NCI-H2081 (cell line): ENCODE data around the gene VRK3.
"Not testable (repeated sequence)": the region's sequence is repeated elsewhere in the genome, so short reads cannot be mapped to it uniquely, and the experiment has no call there.

ENCODE experiments used
- DNase-seq, 2 experiments: peaks; one replicate each; lab custom pipeline; 2025; lab: John Stamatoyannopoulos, UW

Gene VRK3, protein sequence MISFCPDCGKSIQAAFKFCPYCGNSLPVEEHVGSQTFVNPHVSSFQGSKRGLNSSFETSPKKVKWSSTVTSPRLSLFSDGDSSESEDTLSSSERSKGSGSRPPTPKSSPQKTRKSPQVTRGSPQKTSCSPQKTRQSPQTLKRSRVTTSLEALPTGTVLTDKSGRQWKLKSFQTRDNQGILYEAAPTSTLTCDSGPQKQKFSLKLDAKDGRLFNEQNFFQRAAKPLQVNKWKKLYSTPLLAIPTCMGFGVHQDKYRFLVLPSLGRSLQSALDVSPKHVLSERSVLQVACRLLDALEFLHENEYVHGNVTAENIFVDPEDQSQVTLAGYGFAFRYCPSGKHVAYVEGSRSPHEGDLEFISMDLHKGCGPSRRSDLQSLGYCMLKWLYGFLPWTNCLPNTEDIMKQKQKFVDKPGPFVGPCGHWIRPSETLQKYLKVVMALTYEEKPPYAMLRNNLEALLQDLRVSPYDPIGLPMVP

GRCh38 chr19:50025022-50025793 lies at the start of gene VRK3:
Gene VRK3 (minus strand): TSS chr19:50025372. CDS start chr19:50016162, 9,210 bp downstream.
- peak; percentile 99 to 100 for DNase-seq

GRCh38 chr19:50068382-50068781 lies 43.2 kb upstream of the VRK3 start:
- DNase-seq, result not testable (repeated sequence)

DNA sequence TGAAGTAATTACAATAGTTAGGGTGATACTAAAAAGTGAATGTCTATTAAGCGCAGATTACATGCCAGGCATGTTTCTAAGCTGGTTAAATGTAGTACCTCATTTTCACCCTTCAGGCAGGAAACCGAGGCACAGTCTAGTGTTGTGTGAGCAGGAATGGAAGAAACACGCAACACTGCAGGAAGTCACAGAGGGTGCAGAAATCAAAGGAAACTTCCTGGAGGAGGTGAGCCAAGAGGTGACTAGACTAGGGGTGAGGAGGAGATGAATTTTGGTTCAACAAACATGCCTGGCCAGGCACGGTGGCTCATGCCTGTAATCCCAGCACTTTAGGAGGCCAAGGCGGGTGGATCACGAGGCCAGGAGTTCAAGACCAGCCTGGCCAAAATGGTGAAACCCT lies 42.4 kb upstream of the VRK3 start:
- DNase-seq, result no peak

DNA sequence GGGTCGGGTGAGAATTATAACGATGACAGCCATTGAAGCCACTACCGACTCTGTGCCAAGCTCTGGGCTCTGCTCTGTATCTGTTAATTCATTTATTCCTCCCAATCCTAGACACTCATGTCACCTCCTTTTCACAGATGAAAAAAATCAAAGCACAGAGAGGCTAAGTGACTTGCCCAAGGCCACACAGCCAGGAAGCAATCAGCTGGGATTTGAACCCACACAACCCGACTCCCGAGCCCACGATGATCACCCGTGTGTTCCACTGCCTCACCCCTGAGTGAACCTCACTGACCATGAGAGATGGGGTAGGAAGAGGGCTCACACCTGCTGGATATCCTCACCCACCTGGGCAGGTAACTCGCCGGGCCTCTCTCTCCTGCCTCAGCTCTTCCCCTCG lies 40.8 kb upstream of the VRK3 start:
- no peak for DNase-seq

GRCh38 chr19:50061650-50062049 lies 36.5 kb upstream of the VRK3 start:
- DNase-seq, result no peak

GRCh38 chr19:50060107-50060506 lies 34.9 kb upstream of the VRK3 start:
- DNase-seq, result no peak

DNA sequence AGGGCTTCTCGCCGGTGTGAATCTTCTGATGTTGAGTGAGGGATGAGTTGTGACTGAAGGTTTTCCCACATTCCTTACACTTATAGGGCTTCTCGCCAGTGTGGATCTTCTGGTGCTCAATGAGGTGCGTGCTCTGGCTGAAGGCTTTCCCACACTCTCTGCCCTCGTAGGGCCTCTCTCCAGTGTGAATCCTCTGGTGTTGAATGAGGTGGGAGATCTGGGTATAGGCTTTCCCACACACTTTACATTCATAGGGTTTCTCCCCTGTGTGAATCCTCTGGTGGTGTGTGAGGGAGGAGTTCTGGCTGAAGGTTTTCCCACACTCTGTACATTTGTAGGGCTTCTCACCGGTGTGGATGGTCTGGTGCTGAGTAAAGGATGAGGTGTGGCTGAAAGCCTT lies 33.9 kb upstream of the VRK3 start:
- no peak for DNase-seq

DNA sequence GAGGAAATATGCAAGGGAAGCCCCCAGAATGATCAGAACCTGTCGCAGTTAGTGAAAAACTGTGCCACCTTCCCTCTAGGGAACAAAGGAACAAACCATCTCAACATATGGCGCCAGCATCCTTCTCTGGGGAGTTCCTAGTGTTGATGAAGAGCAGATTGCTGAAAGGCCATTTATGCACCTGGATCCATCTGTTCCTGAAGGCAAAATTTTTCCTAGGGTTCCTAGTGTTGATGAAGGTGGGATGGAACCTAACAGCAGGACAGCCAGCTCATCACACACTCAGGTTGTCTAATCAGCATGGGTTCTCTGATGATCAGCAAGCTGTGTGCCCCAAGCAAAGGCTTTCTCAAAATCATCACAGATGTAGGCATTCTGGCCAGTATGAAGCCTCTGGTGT lies 33.3 kb upstream of the VRK3 start:
- no peak for DNase-seq

- DNase-seq, result no peak
These were observed 27.9 kb upstream of the VRK3 start for GRCh38 chr19:50053119-50053518.

DNA sequence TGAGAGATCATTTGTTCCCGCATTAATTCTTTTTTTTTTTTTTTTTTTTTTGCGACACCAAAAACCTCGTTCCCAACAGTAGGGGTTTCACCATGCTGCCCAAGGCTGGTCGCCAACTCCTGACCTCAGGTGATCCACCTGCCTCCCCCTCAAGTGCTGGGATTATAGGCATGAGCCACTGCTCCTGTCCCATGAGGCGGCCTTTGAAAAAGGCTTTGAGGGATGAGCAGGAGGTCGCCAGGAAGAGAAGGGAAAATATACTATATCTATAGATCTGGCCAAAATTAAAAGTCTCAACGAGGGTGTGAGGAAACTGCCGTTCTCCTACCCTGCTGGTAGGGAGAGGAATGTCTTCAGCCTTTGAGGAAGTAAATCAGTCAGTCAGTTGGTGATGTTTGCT lies 26.8 kb upstream of the VRK3 start:
- DNase-seq, result no peak

DNA sequence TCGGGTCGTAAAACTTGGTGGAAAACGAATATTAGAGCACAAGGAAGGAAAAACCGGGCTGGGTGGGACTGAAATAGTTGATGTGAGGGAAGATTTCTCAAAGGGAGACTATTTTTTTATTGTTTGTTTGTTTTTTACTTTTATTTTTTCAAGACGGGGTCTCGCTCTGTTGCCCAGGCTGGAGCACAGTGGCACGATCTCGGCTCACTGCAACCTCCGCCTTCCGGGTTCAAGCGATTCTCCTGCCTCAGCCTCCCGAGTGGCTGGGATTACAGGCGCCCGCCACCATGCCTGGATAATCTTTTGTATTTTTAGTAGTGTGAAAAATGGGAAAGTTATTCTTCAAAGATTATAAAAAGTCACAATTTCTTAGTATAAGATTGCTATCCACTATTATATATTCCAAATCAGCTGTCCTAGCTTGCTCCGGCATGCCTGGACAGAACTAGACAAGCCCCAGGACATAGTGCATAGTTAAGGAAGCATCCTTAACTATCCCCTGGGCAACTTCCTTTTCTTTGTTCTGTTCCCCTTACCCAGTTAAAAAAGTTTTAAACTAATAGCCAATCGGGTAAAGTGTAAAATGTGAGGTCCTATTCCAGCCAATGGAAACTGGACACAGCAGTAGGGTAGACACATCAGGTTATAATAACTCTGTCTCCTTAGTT lies 26.2 kb upstream of the VRK3 start:
- not testable (repeated sequence) for DNase-seq

DNA sequence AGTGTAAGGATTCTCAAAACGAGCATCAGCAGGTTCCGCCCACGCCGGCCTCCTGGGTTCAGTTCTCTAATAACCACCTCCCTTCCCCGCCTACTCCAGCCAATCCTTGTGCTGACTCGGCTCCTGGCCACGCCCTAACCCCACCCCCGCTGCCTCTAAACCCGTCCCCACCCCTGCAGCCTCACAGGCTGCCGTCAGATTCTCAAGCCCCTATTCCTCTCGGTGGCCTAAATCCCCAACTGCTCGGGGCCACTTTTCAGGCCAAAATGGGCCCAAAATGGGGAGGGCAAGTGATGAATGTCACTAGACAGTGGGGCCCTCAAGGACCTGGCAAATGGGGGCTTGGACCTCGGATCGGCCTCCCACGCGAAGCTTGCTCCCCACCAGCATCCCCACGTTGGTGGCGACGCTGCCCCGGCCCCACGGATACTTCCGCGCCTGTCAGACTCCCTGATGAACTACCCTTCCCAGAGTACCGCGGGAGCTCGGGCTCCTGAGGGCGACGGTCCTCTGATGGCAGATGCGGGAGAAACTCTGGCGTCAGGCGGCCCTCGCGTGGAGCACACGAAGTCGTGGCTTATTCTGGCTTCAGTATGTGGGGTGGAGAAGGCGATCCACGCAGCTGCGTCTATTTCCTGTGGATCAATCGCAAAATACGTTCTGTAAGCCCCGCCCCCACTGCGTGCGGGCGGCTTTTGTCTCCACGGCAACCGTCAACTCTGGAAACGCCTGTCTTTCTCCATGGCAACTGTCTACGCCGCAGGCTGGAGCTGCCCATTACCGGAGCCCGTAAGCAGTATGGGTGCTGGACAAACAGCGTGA lies 25.4 kb upstream of the VRK3 start:
- peak; percentile 58 to 77 for DNase-seq

DNA sequence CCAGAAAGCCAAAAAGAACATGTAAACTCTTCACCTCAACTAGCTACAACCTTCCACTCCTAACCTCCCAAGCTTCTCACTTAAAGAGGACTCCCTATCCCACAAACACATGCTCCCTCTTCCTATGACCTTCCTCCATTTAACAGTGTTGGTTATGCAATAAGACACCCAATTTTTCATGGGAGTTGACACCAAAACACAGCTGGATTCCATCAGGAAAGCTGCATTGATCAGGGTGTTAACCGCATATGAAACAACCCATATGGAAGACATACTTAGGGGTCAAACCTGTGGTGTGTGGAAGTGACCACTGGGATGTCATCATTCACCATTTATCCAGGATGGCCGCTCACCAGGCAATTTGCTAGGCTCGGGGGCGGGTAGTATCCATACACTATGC lies 22.5 kb upstream of the VRK3 start:
- no peak for DNase-seq

- DNase-seq, result no peak
These were observed 21.7 kb upstream of the VRK3 start for GRCh38 chr19:50046649-50047503.

DNA sequence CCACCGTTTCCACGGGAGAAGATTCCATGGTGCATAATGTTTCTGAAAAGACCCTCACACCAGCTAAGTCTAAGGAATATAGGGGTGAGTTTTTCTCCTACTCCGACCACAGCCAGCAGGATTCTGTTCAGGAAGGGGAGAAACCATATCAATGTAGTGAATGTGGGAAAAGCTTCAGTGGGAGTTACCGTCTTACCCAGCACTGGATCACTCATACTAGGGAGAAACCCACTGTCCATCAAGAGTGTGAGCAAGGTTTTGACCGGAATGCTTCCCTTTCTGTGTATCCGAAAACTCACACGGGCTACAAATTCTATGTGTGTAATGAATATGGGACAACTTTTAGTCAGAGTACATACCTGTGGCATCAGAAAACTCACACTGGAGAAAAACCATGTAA lies 19.8 kb upstream of the VRK3 start:
- DNase-seq, result no peak

DNA sequence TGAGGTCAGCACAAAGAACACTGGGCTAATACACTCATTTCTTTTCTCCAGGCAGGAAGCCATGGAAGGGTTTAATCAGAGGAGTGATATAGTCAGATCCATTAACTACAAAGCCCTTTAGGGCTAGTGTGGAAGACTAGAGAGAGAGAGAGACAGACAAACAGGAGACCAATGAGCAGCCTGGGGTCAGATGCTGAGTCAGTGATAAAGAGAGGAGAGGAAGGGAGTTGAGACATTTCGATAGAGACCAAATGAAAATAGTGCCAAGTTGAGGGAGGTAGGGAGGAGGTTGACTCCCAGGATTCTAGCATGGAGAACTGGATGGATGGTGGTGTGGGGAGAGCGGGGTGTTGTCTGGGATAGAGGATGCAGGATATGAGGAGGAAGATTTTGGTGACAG lies 18.8 kb upstream of the VRK3 start:
- no peak for DNase-seq

DNA sequence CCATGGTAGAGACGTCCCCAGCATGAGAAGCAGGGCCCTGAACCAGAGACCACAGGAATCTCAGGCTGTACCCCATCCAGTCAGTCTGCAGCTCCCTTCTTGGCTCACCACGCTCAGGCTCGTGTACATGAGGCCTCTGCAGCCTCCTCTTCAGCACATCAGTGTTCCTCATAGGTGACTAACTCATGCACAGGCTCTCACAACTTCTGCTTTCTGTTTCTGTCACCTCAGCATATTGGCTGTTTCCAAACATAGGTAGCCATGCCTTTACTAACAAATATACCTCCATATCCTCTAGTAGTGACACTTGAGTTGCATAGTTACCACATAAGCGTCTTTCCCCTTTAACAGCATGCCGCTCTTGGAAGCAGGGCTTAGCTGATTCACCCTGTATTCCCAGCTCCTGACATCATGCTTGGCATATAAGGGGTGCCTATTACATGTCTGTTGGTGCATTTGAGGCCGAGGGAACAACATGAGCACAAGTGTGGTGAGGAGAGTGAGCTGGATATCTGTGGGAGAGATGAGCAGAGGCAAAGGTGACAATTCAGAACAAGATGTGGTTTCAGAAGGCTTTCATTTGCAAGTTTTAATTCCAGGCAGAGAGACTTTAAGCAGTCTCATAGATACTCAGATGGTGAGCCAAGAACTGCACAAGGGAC lies 17.3 kb upstream of the VRK3 start:
- DNase-seq, result no peak

GRCh38 chr19:50040967-50041366 lies 15.8 kb upstream of the VRK3 start:
- DNase-seq, result no peak

DNA sequence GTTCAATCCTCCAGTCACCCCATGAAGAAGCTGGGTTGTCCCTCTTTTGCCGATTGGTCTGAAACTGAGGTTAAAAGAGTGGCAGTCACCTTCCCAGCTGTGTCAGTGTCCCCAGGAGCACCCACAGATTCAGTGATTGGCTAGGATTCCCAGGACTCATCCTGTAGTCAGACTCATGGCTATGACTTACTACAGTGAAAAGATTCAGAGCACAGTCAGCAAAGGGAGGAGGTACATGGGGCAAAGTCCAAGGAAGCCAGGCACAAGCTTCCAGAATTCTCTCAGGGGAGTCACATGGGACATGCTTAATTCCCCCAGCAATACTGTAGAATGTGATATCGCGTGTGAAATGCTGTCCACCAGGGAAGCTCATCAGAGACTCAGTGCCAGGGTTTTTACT lies 14.8 kb upstream of the VRK3 start:
- no peak for DNase-seq

DNA sequence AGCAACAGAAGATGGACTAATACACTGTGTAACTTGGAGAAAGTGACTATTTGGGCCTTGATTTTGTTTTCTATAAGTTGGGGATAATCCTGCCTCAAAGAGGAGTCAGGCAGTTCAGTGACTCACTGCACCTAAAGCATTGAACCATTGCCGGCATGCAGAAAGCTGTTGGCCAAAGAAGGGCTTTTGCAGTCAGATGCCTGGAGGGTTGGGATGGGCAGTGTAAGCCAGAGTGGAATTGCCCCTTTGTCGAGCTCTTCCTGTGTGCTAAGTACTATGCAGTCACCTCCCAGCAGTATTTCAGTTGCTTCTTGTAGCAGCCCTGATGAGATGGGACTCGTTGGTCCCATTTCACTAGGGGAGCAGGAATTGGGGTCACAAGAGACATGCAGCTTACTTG lies 11.7 kb upstream of the VRK3 start:
- DNase-seq, result no peak
